ENCODE measurements around the gene ODAD4. TPM values are rescaled to one million over a fixed set of nuclear protein-coding genes. Genes with fewer than 3 reads are reported as not detected.

Gene ODAD4
- polyA plus RNA-seq, 1 of the 3 experiments (the other 2 are of a cell fraction) = 1.1 TPM

GRCh38 chr17:41962111-41962510, 31.7 kb downstream of the ODAD4 start:
- DNase-seq = no peak
- TF ChIP-seq SMC3 (IDR thresholded peaks at IDR 0.05; ENCODE audit: low read depth, low read length) (no peak), TEAD4 (IDR thresholded peaks at IDR 0.05; ENCODE audit: borderline replicate concordance, insufficient read depth) (no peak), YY1 (IDR thresholded peaks at IDR 0.05; ENCODE audit: low read depth) (no peak), USF2 (IDR thresholded peaks at IDR 0.05; ENCODE audit: borderline replicate concordance, low read depth, low read length) (no peak), GATA2 (CRISPR knock-in tag; IDR thresholded peaks at IDR 0.05) (no peak), MEF2A (IDR thresholded peaks at IDR 0.05; ENCODE audit: borderline replicate concordance, low read depth) (no peak), MXI1 (IDR thresholded peaks at IDR 0.05; ENCODE audit: low read depth, low read length) (no peak), ZBTB33 (IDR thresholded peaks at IDR 0.05; ENCODE audit: borderline replicate concordance, low read depth) (no peak), NRF1 (IDR thresholded peaks at IDR 0.05; ENCODE audit: low read depth, low read length) (no peak), FOXJ3 (CRISPR knock-in tag; IDR thresholded peaks at IDR 0.05) (no peak), TCF12 (IDR thresholded peaks at IDR 0.05) (no peak), REST (IDR thresholded peaks at IDR 0.05; ENCODE audit: low read depth, low read length) (no peak), ELF1 (IDR thresholded peaks at IDR 0.05) (no peak), FOXM1 (IDR thresholded peaks at IDR 0.05; ENCODE audit: low read depth) (no peak)
- TF ChIP-seq, protein P1, sequence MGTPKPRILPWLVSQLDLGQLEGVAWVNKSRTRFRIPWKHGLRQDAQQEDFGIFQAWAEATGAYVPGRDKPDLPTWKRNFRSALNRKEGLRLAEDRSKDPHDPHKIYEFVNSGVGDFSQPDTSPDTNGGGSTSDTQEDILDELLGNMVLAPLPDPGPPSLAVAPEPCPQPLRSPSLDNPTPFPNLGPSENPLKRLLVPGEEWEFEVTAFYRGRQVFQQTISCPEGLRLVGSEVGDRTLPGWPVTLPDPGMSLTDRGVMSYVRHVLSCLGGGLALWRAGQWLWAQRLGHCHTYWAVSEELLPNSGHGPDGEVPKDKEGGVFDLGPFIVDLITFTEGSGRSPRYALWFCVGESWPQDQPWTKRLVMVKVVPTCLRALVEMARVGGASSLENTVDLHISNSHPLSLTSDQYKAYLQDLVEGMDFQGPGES (IDR thresholded peaks at IDR 0.05; ENCODE audit: low read depth, low read length) = no peak
- POLR2A ChIA-PET = no interaction called here
- Histone ChIP-seq H3K9me2 (no peaks in the 10 kb centered on the region), H3K27ac (ENCODE audit: low read depth in 2 of 2, low read length in 1 of 2) (no peak overlapping the region), H3F3A (replicated peaks; ENCODE audit: insufficient read depth) (peaks cover 8% of the 10 kb centered on the region), H3K4me1 (ENCODE audit: control insufficient read depth in 1 of 2, insufficient read depth in 2 of 2, low read depth in 1 of 2, low read length in 1 of 2) (peaks cover 5 to 19% of the 10 kb centered on the region in 2 experiments; a peak in 2 of 4 replicates), H3K9ac (no peak overlapping the region), H3K36me3 (replicated peaks in 1 of 2; ENCODE audit: control insufficient read depth in 1 of 2, insufficient read depth in 2 of 2, low read length in 1 of 2) (no peaks in the 10 kb centered on the region), H4K20me1 (ENCODE audit: insufficient read depth) (no peaks in the 10 kb centered on the region), H2AFZ (ENCODE audit: low read depth) (no peak overlapping the region), H3K27me3 (ENCODE audit: insufficient read depth) (no peaks in the 10 kb centered on the region), H3K79me2 (ENCODE audit: insufficient read depth) (peaks cover 3% of the 10 kb centered on the region), H3K9me3 (no peaks in the 10 kb centered on the region), H3K4me3 (ENCODE audit: low read depth in 2 of 2, low read length in 1 of 2) (no peak overlapping the region), H3K4me2 (no peak overlapping the region)
- CTCF ChIA-PET = interaction anchor here (0.6 to 7.1 kb wide), 24 partner anchors 11 to 441 kb away, joined by 3 to 67 read pairs (median 6); partner anchors contain the start of genes DHX58, DNAJC7, NKIRAS2 and ZNF385C
- 69% methylated on average over 4 of the region's 5 CpGs for WGBS (ENCODE audit: low lambda C conversion rate)
